ENCODE data around the gene CD84.

- TF ChIP-seq TAF1 (IDR thresholded peaks at IDR 0.05; ENCODE audit: borderline replicate concordance, insufficient read depth, low read length) (no peak), POLR2AphosphoS5 (IDR thresholded peaks at IDR 0.05; ENCODE audit: low read depth, low read length) (no peak), REST (IDR thresholded peaks at IDR 0.05; ENCODE audit: insufficient read depth in 1 of 2, low read depth in 2 of 2, low read length in 2 of 2) (no peak), SIN3A (IDR thresholded peaks at IDR 0.05; ENCODE audit: borderline replicate concordance, insufficient read depth, low read length) (no peak)
These were observed 36.9 kb downstream of the CD84 start for GRCh38 chr1:160542303-160542945.
